H1 (cell line): ENCODE results near the gene TTBK1. TPM values are rescaled to one million over a fixed set of nuclear protein-coding genes. Genes with fewer than 3 reads are reported as not detected.

Source experiments
- CTCF ChIA-PET: fragments of 300-600 bp; sonication (Branson Sonifier 250); formaldehyde crosslinking; loops from one replicate; lab custom pipeline; 2021; ENCODE audit not compliant: partially characterized antibody; lab: Charles Lee
- POLR2A ChIA-PET: fragments of 300-600 bp; sonication (Branson Sonifier 250); formaldehyde crosslinking; loops from one replicate; lab custom pipeline; 2021; ENCODE audit warnings: inconsistent platforms; ENCODE audit not compliant: partially characterized antibody; lab: Charles Lee
- DNase-seq, 2 experiments: peaks; one replicate each; pipeline versions ENCODE4 v3.0.0 to v3.0.0-alpha.2; 2010 to 2022; ENCODE audit warnings: low spot score in 2 of 2, low read depth in 1 of 2, mixed read lengths in 1 of 2
- FAIRE-seq: peaks from 2 replicates; lab custom pipeline; 2011; peaks lifted over from hg19 to GRCh38; lab: Jason Lieb, UNC
- H2AFZ ChIP-seq: 2 replicates; pipeline ENCODE4 v1.8.1; 2012; ENCODE audit warnings: low read length, inconsistent platforms
- H2AK5ac ChIP-seq: 2 replicates; pipeline ENCODE4 v1.6.1; 2013; ENCODE audit warnings: low read depth, low read length
- H2BK120ac ChIP-seq: replicated peaks from 2 replicates; pipeline ENCODE3; 2013; ENCODE audit warnings: low read depth, low read length, inconsistent platforms
- H2BK12ac ChIP-seq: 2 replicates; pipeline ENCODE4 v1.6.1; 2013; ENCODE audit warnings: low read depth, low read length
- H2BK15ac ChIP-seq: 2 replicates; pipeline ENCODE4 v1.6.1; 2013; ENCODE audit warnings: low read length
- H2BK20ac ChIP-seq: 2 replicates; pipeline ENCODE4 v1.6.1; 2013; ENCODE audit warnings: low read length
- H2BK5ac ChIP-seq: 2 replicates; pipeline ENCODE4 v1.6.1; 2013; ENCODE audit warnings: low read depth, low read length
- H3K14ac ChIP-seq: 2 replicates; pipeline ENCODE4 v1.6.1; 2013; ENCODE audit warnings: inconsistent platforms; ENCODE audit not compliant: insufficient read length
- H3K18ac ChIP-seq: 2 replicates; pipeline ENCODE4 v1.6.1; 2013; ENCODE audit warnings: low read length; ENCODE audit errors: extremely low read depth
- H3K23ac ChIP-seq: 2 replicates; pipeline ENCODE4 v1.6.1; 2013; ENCODE audit warnings: inconsistent platforms; ENCODE audit not compliant: insufficient read length
- H3K23me2 ChIP-seq: 2 replicates; pipeline ENCODE4 v1.6.1; 2013; ENCODE audit warnings: low read depth, low read length
- H3K27ac ChIP-seq: 2 replicates; pipeline ENCODE4 v1.6.1; 2011; ENCODE audit warnings: low read depth, low read length, inconsistent platforms
- H3K27me3 ChIP-seq, 4 experiments: replicated peaks in 1 of 4; 1 replicate in 1 of 4; 2 replicates in 3 of 4; pipeline versions ENCODE4 v1.6.1 to v1.8.1; 2011 to 2013; ENCODE audit warnings: low read length in 3 of 4, mild to moderate bottlenecking in 3 of 4, inconsistent platforms in 2 of 4, mixed read lengths in 2 of 4, moderate library complexity in 1 of 4; ENCODE audit not compliant: control insufficient read depth in 3 of 4, insufficient read depth in 3 of 4; ENCODE audit errors: extremely low read depth in 1 of 4
- H3K36me3 ChIP-seq, 4 experiments: 2 replicates each; pipeline versions ENCODE4 v1.6.1 to v1.8.1; 2011 to 2013; ENCODE audit warnings: mild to moderate bottlenecking in 4 of 4, low read length in 3 of 4, moderate library complexity in 2 of 4, control low read depth in 1 of 4, inconsistent platforms in 1 of 4; ENCODE audit not compliant: insufficient read depth in 4 of 4, control insufficient read depth in 2 of 4
- H3K4ac ChIP-seq: replicated peaks from 2 replicates; pipeline ENCODE3; 2013; ENCODE audit warnings: low read length, low read depth, mixed read lengths, inconsistent platforms; ENCODE audit not compliant: insufficient read length
- H3K4me1 ChIP-seq, 4 experiments: replicated peaks in 1 of 4; 1 replicate in 1 of 4; 2 replicates in 3 of 4; pipeline versions ENCODE4 v1.6.1 to v1.8.1; 2011 to 2013; ENCODE audit warnings: low read length in 3 of 4, inconsistent platforms in 2 of 4, mixed read lengths in 1 of 4; ENCODE audit not compliant: insufficient read depth in 4 of 4, control insufficient read depth in 3 of 4
- H3K4me2 ChIP-seq, 2 experiments: 2 replicates each; pipeline versions ENCODE4 v1.6.1 to v1.8.1; 2011 to 2013; ENCODE audit warnings: low read depth in 2 of 2, low read length in 2 of 2, control low read depth in 1 of 2, inconsistent platforms in 1 of 2, mild to moderate bottlenecking in 1 of 2; ENCODE audit not compliant: insufficient read depth in 1 of 2
- H3K4me3 ChIP-seq, 4 experiments: fragments of 200-600, 300-600 bp in 1 of 4; sonication (generic), shearing (Covaris generic), sonication (Bioruptor Twin) in 1 of 4; 2 replicates each; pipeline versions ENCODE4 v1.5.1 to v1.8.1; 2011 to 2016; ENCODE audit warnings: low read length in 4 of 4, low read depth in 3 of 4, control low read depth in 2 of 4, inconsistent platforms in 2 of 4, mild to moderate bottlenecking in 2 of 4, mixed read lengths in 1 of 4, moderate library complexity in 1 of 4; ENCODE audit not compliant: insufficient read depth in 2 of 4; ENCODE audit errors: extremely low read depth in 1 of 4
- H3K56ac ChIP-seq: replicated peaks from 2 replicates; pipeline ENCODE3; 2013; ENCODE audit warnings: low read depth, mild to moderate bottlenecking, mixed read lengths, low read length, inconsistent platforms; ENCODE audit not compliant: insufficient read length
- H3K79me1 ChIP-seq: 2 replicates; pipeline ENCODE4 v1.6.1; 2013; ENCODE audit warnings: low read depth, low read length, control low read depth
- H3K79me2 ChIP-seq, 2 experiments: 2 replicates each; pipeline versions ENCODE4 v1.6.1 to v1.8.1; 2012 to 2013; ENCODE audit warnings: low read length in 2 of 2, mild to moderate bottlenecking in 2 of 2, inconsistent platforms in 1 of 2; ENCODE audit not compliant: insufficient read depth in 2 of 2, control insufficient read depth in 1 of 2
- H3K9ac ChIP-seq, 4 experiments: replicated peaks in 1 of 4; 1 replicate in 1 of 4; 2 replicates in 3 of 4; pipeline versions ENCODE4 v1.6.1 to v1.8.1; 2011 to 2013; ENCODE audit warnings: low read depth in 3 of 4, low read length in 3 of 4, control low read depth in 2 of 4, mild to moderate bottlenecking in 2 of 4, moderate library complexity in 2 of 4, inconsistent platforms in 1 of 4; ENCODE audit errors: extremely low read depth in 1 of 4
- H3K9me3 ChIP-seq, 2 experiments: 2 replicates each; pipeline versions ENCODE4 v1.6.1 to v1.8.1; 2012 to 2013; ENCODE audit warnings: mild to moderate bottlenecking in 2 of 2, moderate library complexity in 2 of 2, control low read depth in 1 of 2, inconsistent platforms in 1 of 2, low read depth in 1 of 2, low read length in 1 of 2, mixed read lengths in 1 of 2; ENCODE audit not compliant: insufficient read depth in 2 of 2
- H4K20me1 ChIP-seq, 2 experiments: replicated peaks in 1 of 2; 2 replicates each; pipeline versions ENCODE3 to v1.8.1; 2011 to 2013; ENCODE audit warnings: inconsistent platforms in 2 of 2, low read length in 2 of 2, mild to moderate bottlenecking in 1 of 2; ENCODE audit not compliant: insufficient read depth in 2 of 2, control insufficient read depth in 1 of 2
- H4K5ac ChIP-seq: 2 replicates; pipeline ENCODE4 v1.6.1; 2013; ENCODE audit warnings: low read length, low read depth, mixed read lengths, inconsistent platforms; ENCODE audit not compliant: insufficient read length
- H4K8ac ChIP-seq: 2 replicates; pipeline ENCODE4 v1.8.0; 2013; ENCODE audit warnings: mild to moderate bottlenecking, moderate library complexity, low read length, inconsistent platforms; ENCODE audit not compliant: insufficient read depth; ENCODE audit errors: extremely low read depth
- H4K91ac ChIP-seq: replicated peaks from 2 replicates; pipeline ENCODE3; 2013; ENCODE audit warnings: low read length, mixed read lengths, inconsistent platforms; ENCODE audit not compliant: insufficient read length
- BACH1 ChIP-seq: IDR thresholded peaks from 2 replicates; pipeline ENCODE4 v1.6.1; 2012; ENCODE audit warnings: low read length, improper control_type of control experiment
- CBX8 ChIP-seq: fragments of 300-800, 300-1000 bp; sonication (generic); IDR thresholded peaks from 2 replicates; pipeline ENCODE4 v1.7.1; 2016; ENCODE audit warnings: low read depth, low read length, borderline replicate concordance
- CEBPB ChIP-seq: IDR thresholded peaks from 2 replicates; pipeline ENCODE4 v1.6.1; 2012; ENCODE audit warnings: low read depth, low read length
- CTBP2 ChIP-seq: IDR thresholded peaks from 2 replicates; pipeline ENCODE4 v1.7.0; 2011; ENCODE audit warnings: borderline replicate concordance, mild to moderate bottlenecking, moderate library complexity, mixed read lengths, low read length; ENCODE audit not compliant: insufficient read depth, insufficient read length
- EP300 ChIP-seq, 2 experiments: IDR thresholded peaks; 1 replicate in 1 of 2; 2 replicates in 1 of 2; pipeline ENCODE4 v1.6.1; 2011 to 2012; ENCODE audit warnings: low read depth in 2 of 2, low read length in 2 of 2, mild to moderate bottlenecking in 2 of 2, borderline replicate concordance in 1 of 2, inconsistent platforms in 1 of 2, moderate library complexity in 1 of 2
- JUN ChIP-seq: IDR thresholded peaks from 2 replicates; pipeline ENCODE4 v1.6.1; 2011; ENCODE audit warnings: low read depth, mild to moderate bottlenecking, improper control_type of control experiment, low read length
- KDM4A ChIP-seq: IDR thresholded peaks from one replicate; pipeline ENCODE4 v1.7.1; 2012; ENCODE audit warnings: low read depth, mild to moderate bottlenecking, moderate library complexity, low read length, inconsistent platforms; ENCODE audit not compliant: severe bottlenecking
- PHF8 ChIP-seq: fragments of 200-600 bp; sonication (generic); conservative IDR thresholded peaks from 2 replicates; pipeline ENCODE4 v1.7.1; 2012; ENCODE audit warnings: low read depth, mild to moderate bottlenecking, inconsistent platforms, low read length, moderate library complexity
- RAD21 ChIP-seq, 2 experiments: IDR thresholded peaks in 1 of 2; conservative IDR thresholded peaks in 1 of 2; 2 replicates each; pipeline ENCODE4 v1.6.1; 2011; ENCODE audit warnings: low read depth in 2 of 2, low read length in 2 of 2, improper control_type of control experiment in 1 of 2, inconsistent platforms in 1 of 2, mild to moderate bottlenecking in 1 of 2, moderate library complexity in 1 of 2
- RFX5 ChIP-seq: IDR thresholded peaks from 2 replicates; pipeline ENCODE4 v1.6.1; 2011; ENCODE audit warnings: low read depth, low read length, improper control_type of control experiment, borderline replicate concordance
- SAP30 ChIP-seq: fragments of 300-600 bp; sonication (generic); IDR thresholded peaks from 2 replicates; pipeline ENCODE4 v1.7.1; 2012; ENCODE audit warnings: low read length, moderate library complexity, mild to moderate bottlenecking, inconsistent platforms; ENCODE audit not compliant: insufficient read depth, insufficient replicate concordance
- SIN3A ChIP-seq, 2 experiments: IDR thresholded peaks in 1 of 2; conservative IDR thresholded peaks in 1 of 2; 2 replicates each; pipeline ENCODE4 v1.6.1; 2011 to 2012; ENCODE audit warnings: low read length in 2 of 2, improper control_type of control experiment in 1 of 2, low read depth in 1 of 2, mild to moderate bottlenecking in 1 of 2
- SP1 ChIP-seq: IDR thresholded peaks from 2 replicates; pipeline ENCODE4 v1.6.1; 2011; ENCODE audit warnings: low read depth, low read length
- WGBS, 2 experiments: shearing (Covaris generic) in 1 of 2; methylation state at CpG; one replicate each; pipeline versions ENCODE4 v1.1.6 to v1.1.7; 2013 to 2015; ENCODE audit warnings: low lambda C conversion rate in 2 of 2, mixed read lengths in 2 of 2, inconsistent platforms in 1 of 2, low coverage in 1 of 2, missing lambda C conversion rate in 1 of 2; ENCODE audit not compliant: insufficient replicate concordance in 2 of 2, insufficient coverage in 1 of 2, insufficient read length in 1 of 2; ENCODE audit errors: extremely low coverage in 1 of 2, missing lambda C conversion rate in 1 of 2; 5-methylcytosine and 5-hydroxymethylcytosine counted together
- polyA plus RNA-seq, 7 experiments: library from polyadenylated mRNA; depleted of rRNA in 3 of 7; stranded (reverse) in 5 of 7; unstranded in 2 of 7; fragments of >200 nt in 5 of 7; fragments of 200-250 nt in 2 of 7; gene quantifications; 1 replicate in 5 of 7; 2 replicates in 1 of 7; 4 replicates in 1 of 7; pipeline versions ENCODE4 v1.2.1 to v1.2.3, GENCODE V29; 2011 to 2013; ENCODE audit warnings: missing spikeins in 2 of 7, mixed read lengths in 2 of 7
- total RNA-seq: library from RNA; stranded (reverse); fragmentation: NEBNext Ultra II Directional; extraction: Animal tissue kit (Norgen Biotek cat#: 25700); gene quantifications from 2 replicates; pipeline ENCODE4 v1.2.1, GENCODE V29; 2021

TTBK1 gene
- total and polyA plus RNA-seq, 2 of the 8 experiments (the other 6 are each of a cell fraction or from before 2014, with no cell fraction given): 0.53 to 1.6 TPM

DNA sequence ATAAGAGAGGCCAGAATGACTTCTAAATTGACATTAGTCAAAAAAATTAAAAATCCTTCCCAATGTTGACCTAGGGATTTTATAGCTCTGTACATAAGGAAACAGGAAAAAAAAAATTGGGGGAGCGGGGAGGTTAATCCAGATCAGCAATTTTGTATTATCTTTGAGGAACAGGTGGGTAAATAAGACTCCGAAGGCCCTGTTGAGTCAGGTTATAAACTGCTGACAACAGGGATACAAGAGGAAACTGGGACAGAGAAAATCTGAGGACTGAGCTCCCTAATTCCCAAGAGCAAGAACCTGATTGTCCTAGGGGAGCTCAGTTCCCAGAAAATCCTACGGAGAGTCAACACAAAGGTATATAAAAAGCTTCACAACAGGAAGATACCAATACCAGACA lies 92.2 kb downstream of the TTBK1 start:
- no peak overlapping the region for H2BK120ac ChIP-seq
- no peak overlapping the region for H2BK5ac ChIP-seq
- no peaks in the 10 kb centered on the region for H3K23me2 ChIP-seq
- H2AFZ ChIP-seq: no peak overlapping the region
- H3K56ac ChIP-seq: no peak overlapping the region
- no peak overlapping the region for H3K14ac ChIP-seq
- H3K79me2 ChIP-seq: no peaks in the 10 kb centered on the region
- H4K5ac ChIP-seq: no peak overlapping the region
- H3K27ac ChIP-seq: no peak overlapping the region
- no peak overlapping the region for H4K91ac ChIP-seq
- no peak overlapping the region for H3K9ac ChIP-seq
- 92% methylated on average over 3 of the region's 3 CpGs; no CpG with 5 or more reads in 1 of the 2 experiments for WGBS, 2 experiments
- no peak overlapping the region for H2BK15ac ChIP-seq
- no peak for DNase-seq
- H3K18ac ChIP-seq: no peak overlapping the region
- H2BK12ac ChIP-seq: no peak overlapping the region
- no peak for FAIRE-seq
- H4K8ac ChIP-seq: no peak overlapping the region
- H3K79me1 ChIP-seq: no peaks in the 10 kb centered on the region
- POLR2A ChIA-PET: interaction anchor here (0.6 to 0.9 kb wide), 2 partner anchors 22 to 295 kb away, joined by 3 read pairs; no protein-coding TSS in a partner anchor
- no peak overlapping the region for H3K4me2 ChIP-seq
- CTCF ChIA-PET: interaction anchor here (0.7 to 5.4 kb wide), 27 partner anchors 8 to 182 kb away, joined by 3 to 78 read pairs (median 5); partner anchors contain the start of gene CRIP3
- H3K4me1 ChIP-seq: no peaks in the 10 kb centered on the region; a peak in 1 of 7 replicates
- H3K4me3 ChIP-seq: no peak overlapping the region
- no peak overlapping the region for H2AK5ac ChIP-seq
- no peaks in the 10 kb centered on the region for H3K27me3 ChIP-seq
- H3K9me3 ChIP-seq: peaks cover 0 to 6% of the 10 kb centered on the region in 2 experiments; a peak in 1 of 4 replicates
- no peaks in the 10 kb centered on the region for H4K20me1 ChIP-seq
- no peak overlapping the region for H3K23ac ChIP-seq
- no peak overlapping the region for H3K4ac ChIP-seq
- peaks cover 2 to 17% (median 10%) of the 10 kb centered on the region in 4 experiments; a peak in 6 of 8 replicates for H3K36me3 ChIP-seq
- H2BK20ac ChIP-seq: no peak overlapping the region
- no peak for TF ChIP-seq RAD21 (IDR thresholded peaks at IDR 0.05 in 1 of 2, conservative IDR thresholded peaks at IDR 0.05 in 1 of 2; ENCODE audit: low read depth in 2 of 2, low read length in 2 of 2)
- TF ChIP-seq CTBP2: no peak
- no peak for TF ChIP-seq RFX5
- TF ChIP-seq JUN: no peak
- no peak for TF ChIP-seq KDM4A
- no peak for TF ChIP-seq SIN3A (conservative IDR thresholded peaks at IDR 0.05 in 1 of 2, IDR thresholded peaks at IDR 0.05 in 1 of 2; ENCODE audit: low read depth in 1 of 2, low read length in 2 of 2)
- no peak for TF ChIP-seq CBX8
- no peak for TF ChIP-seq CEBPB
- TF ChIP-seq EP300 (IDR thresholded peaks at IDR 0.05; ENCODE audit: borderline replicate concordance in 1 of 2, low read depth in 2 of 2, low read length in 2 of 2): no peak
- no peak for TF ChIP-seq BACH1
- TF ChIP-seq PHF8: no peak
- no peak for TF ChIP-seq SP1
- no peak for TF ChIP-seq SAP30
